CMK (cell line): ENCODE measurements around the gene SLC16A3.

ENCODE experiments used
- DNase-seq: peaks from one replicate; pipeline ENCODE4 v3.0.0-alpha.2; 2010; ENCODE audit warnings: low read depth

SLC16A3 gene

DNA sequence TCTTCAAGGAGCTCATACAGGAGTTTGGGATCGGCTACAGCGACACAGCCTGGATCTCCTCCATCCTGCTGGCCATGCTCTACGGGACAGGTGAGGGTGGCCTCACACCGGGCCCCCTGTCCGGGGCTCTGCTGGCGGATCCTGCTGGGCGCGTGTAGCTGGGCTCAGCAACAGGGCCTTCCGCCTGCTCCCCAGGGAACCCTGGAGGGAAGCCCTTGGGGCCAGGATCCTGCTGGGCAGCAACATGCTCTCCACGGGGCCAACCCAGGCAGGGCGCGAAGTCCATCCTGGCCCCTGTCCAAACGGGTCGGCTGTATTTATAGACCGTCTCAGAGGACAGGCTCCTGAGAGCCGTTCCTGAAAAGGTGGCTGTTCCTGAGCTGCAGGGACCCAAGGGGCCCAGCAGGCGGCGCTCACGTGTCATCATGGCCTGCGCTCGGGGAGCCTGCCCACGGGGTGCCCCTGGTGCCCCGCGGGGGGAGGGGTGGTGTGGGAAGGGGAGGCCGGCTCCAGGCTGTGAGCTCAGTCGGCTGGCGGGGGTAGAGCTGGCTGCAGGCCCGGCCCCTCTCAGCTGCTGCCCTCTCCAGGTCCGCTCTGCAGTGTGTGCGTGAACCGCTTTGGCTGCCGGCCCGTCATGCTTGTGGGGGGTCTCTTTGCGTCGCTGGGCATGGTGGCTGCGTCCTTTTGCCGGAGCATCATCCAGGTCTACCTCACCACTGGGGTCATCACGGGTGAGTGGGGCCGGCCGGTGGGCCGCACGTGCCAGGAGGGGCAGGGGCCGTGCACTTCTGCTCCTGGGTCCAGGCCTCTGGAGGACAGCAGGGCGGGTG lies 7.5 kb downstream of the SLC16A3 start:
- DNase-seq, result peak; percentile 58

DNA sequence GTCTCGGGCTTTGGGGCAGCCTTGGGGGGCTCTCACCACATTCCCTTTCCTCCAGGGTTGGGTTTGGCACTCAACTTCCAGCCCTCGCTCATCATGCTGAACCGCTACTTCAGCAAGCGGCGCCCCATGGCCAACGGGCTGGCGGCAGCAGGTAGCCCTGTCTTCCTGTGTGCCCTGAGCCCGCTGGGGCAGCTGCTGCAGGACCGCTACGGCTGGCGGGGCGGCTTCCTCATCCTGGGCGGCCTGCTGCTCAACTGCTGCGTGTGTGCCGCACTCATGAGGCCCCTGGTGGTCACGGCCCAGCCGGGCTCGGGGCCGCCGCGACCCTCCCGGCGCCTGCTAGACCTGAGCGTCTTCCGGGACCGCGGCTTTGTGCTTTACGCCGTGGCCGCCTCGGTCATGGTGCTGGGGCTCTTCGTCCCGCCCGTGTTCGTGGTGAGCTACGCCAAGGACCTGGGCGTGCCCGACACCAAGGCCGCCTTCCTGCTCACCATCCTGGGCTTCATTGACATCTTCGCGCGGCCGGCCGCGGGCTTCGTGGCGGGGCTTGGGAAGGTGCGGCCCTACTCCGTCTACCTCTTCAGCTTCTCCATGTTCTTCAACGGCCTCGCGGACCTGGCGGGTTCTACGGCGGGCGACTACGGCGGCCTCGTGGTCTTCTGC lies 8.4 kb downstream of the SLC16A3 start:
- no peak for DNase-seq

- no peak for DNase-seq
Observed at GRCh38 chr17:82237746-82238471, 9.1 kb downstream of the SLC16A3 start.

GRCh38 chr17:82238472-82239201 lies 9.8 kb downstream of the SLC16A3 start:
- DNase-seq, result no peak

DNA sequence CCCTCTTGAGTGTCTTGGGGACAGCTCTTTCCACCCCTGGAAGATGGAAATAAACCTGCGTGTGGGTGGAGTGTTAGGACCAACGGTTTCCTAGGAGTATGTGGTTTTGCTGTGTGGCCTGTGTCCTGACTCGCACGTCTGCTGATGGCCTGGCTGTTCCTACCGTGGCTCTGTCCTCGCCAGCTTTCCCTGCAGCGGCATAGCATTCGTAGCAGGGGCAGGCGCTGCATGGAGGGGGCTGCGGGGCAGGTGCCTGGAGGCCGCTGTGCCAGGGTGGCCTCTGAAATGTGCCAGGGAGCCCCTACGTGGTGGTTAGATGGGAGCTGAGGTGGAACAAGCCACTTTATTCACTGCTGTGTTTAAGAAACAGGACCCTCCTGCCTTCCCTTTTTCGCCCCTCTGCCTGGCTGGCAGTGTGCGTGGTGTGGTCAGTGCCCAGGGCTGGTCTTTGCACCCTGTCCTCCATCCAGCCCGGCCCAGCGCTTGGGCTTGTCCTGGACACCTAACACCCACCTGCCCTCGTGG lies 10.6 kb downstream of the SLC16A3 start:
- no peak for DNase-seq

- DNase-seq, result no peak
Observed at GRCh38 chr17:82239926-82240505, 11.2 kb downstream of the SLC16A3 start.

- DNase-seq, result peak; percentile 38
Observed at GRCh38 chr17:82240506-82241182, 11.8 kb downstream of the SLC16A3 start.

- DNase-seq, result peak; percentile 50
Observed at GRCh38 chr17:82241183-82241925, 12.5 kb downstream of the SLC16A3 start.

GRCh38 chr17:82241926-82242697 lies 13.3 kb downstream of the SLC16A3 start:
- DNase-seq, result peak; percentile 77

DNA sequence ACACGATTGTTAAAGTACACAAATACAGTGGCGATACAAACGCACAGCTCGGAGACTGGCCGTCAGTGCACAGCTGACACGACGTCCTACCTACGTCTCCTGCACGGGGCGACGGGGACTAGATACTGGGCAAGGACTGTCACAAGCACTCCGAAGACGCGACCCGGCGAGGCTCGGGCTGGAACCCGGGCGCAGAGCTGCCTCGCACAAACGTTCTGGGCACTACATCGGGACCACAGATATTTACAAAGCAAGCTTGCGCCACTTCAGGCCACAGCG lies 13.8 kb downstream of the SLC16A3 start:
- no peak for DNase-seq

DNA sequence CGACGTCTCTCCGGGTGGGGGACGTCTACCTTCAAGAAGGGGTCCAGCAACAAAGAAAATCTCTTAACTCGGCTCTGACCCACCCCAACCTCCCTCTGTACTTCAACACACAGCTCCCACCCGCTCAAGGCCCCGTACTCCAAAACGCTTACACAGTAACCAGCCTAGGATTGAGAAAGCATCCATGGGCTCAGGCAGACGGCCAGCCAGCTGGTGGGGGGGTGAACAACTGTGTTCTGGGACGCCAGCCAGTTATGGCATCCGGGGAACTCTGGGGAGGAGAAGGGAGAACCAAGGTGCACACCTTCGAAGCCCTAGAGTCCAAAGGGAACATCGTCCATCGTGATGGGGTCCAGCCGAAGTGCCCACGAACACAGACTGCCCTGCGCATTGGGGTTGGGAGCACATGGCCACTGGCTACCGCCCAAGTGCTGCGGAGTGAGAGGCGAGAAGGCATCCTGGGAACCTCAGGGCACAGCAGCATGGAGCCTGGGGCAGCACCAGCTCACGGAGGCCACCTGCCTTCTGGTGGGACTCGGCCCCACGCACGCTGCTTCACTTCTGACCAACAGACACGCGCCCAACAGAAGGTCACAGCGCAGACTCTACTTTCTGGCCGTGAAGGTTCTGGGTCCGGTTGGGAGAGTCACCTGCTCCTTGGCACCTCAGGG lies 14.3 kb downstream of the SLC16A3 start:
- no peak for DNase-seq

DNA sequence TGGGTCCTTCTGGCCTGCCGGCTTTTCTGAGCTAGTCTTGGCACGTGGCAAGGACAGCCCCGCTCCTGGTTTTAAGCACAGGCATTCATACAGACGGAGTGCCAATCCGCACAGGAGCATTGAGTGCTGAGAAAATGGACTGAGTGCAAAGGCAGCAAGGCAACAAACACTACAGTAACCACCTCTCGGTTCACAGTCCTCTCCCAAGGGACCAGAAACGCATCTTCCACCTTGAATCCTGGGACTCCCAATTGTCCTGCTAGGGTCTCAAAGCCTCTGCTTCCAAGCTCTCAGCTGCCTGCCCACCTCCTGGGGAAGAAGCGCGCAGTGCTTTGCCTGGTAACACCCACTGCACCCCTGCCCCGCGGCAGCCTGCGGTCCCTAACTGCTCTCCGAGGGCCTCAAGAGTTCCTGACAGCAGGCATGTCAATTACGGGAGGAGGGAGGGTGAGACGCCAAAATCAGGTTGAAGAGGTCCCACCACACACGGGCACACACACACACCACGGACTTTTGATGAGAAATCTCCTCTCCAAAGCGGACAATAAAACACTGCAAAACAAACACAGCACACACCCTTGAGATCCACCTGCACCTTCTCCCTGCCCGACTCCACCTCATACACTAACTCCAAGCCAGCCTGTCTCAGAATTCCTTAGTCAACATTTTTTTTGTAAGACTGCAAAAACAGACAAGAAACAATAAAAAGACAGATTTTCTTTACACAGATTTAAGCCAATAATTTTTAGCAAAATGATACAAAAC lies 15.0 kb downstream of the SLC16A3 start:
- no peak for DNase-seq

DNA sequence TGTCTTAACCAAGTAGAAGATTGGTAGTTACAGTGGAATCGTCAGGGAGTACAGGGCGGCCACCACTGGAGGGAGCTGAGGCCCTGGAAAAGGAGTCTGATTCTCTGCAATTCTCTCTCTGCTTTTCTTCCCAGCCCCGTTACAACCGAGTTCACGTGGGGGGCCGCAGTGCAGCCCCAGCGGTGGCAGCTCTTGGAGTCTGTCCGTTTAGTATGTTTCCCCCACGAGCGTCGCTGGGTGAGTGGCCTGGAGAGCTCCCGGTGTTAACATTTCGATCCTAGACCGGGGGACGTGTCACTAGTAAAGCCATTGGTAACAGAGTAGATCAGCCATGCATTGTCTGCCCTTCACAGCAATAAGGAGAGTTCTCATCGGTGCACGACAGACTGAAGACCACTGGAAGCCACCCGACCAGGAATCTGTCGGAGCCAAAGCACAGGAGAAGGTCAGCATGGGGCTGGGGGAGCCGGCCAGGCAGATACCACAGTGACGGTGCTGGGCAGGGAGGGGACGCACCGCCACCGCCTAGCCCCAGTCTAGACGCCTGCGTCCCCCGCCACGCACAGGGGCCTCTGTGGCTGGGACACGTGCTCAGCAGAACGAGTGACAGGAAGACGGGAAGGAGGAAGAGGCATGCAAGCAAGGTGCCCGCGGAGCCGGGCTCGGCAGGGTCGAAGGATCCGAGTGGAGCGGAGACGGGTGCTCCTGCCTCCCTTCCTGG lies 15.7 kb downstream of the SLC16A3 start:
- no peak for DNase-seq

- no peak for DNase-seq
Observed at GRCh38 chr17:82245134-82246039, 16.5 kb downstream of the SLC16A3 start.

DNA sequence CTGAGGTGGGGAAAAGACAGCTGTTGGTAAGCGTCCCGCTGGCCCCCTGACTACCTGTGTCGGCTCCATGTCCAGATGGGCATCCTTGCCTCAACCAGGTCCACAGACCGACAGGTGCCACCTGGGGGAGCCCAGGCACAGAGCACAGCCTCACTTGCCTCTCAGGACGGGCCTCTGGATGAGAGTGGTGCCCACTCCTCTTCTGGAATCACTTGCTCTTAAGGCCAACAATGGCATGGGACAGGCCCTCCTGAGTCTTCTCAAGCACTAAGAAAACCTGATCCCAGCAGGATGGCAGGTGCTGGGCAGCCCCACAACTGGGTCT lies 17.2 kb downstream of the SLC16A3 start:
- DNase-seq, result no peak

DNA sequence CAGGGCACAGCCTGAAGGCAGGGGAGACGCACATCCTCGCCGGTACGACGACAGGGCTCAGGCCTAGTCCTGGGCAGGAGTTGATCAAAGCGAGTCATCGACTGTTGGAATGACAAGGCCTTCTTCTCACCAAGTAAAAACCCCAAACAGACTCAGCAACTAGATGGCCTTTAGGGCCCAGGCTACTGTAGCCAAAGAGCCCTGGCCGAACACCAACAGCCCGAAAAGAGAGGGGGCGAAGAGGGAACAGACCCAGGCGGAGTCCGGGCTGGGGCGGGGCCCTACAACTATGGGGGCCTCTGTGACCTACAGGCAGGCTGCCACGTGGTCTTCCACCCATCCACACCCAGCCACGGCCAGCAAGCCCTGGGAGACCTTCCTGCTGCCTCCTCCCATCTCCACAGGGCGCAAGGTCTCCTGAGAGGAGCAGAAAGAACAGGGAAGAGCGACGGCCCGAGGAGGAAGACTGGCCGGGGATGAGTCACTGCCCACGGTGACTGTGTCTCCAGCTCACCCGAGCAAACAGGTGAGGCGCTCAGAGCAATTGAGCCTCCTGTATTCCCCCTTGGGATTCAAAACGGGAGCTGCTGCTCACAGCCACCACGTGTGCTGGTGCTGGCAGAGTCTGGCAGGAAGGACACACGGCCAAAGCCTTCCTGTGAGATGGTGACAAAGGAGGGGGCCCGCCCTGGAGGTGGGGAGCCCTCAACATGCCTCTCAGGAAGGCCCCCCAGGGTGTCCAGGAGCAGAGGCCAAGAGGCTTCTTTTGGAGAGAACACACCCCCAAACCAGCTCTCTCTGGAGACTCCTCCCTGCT lies 17.7 kb downstream of the SLC16A3 start:
- DNase-seq, result no peak
